GM12878 (cell line): Measurements from ENCODE around the gene TET1. TPM values are rescaled to one million over a fixed set of nuclear protein-coding genes. Genes with fewer than 3 reads are reported as not detected.

Experiments used
- ATAC-seq: fragments of 200-7000 bp; cut with Tn5 transposase; 3 replicates; pipeline ENCODE4 v1.9.1; 2020; ENCODE audit warnings: mild to moderate bottlenecking, moderate library complexity
- BruUV-seq: library from RNA; stranded (reverse); fragments of 400-500 nt; replicated peaks from 2 replicates; lab custom pipeline; 2021; lab: Mats Ljungman, UMichigan
- CTCF ChIA-PET: fragments of 300-600 bp; sonication (Branson Sonifier 250); formaldehyde crosslinking; extraction: SDS; loops from one replicate; lab custom pipeline; 2021; ENCODE audit warnings: inconsistent platforms; lab: Yijun Ruan, JAX
- POLR2A ChIA-PET: fragments of 350-600 bp; formaldehyde crosslinking; extraction: SDS; loops from one replicate; lab custom pipeline; 2021; ENCODE audit warnings: inconsistent platforms; lab: Charles Lee
- RAD21 ChIA-PET: fragments of 300-600 bp; sonication (Branson Sonifier 250); formaldehyde crosslinking; loops from one replicate; lab custom pipeline; 2023; ENCODE audit warnings: antibody characterized with exemption; ENCODE audit not compliant: unreplicated experiment; lab: Charles Lee
- SMC1A ChIA-PET: fragments of 300-600 bp; sonication (Branson Sonifier 250); formaldehyde crosslinking; loops from one replicate; lab custom pipeline; 2023; ENCODE audit not compliant: unreplicated experiment, uncharacterized antibody; lab: Charles Lee
- DNase-seq: peaks from one replicate; pipeline ENCODE4 v3.0.0-alpha.2; 2011; ENCODE audit warnings: low read depth, low spot score
- FAIRE-seq: peaks from 3 replicates; lab custom pipeline; 2011; peaks lifted over from hg19 to GRCh38; lab: Jason Lieb, UNC
- H2AFZ ChIP-seq: 2 replicates; pipeline ENCODE4 v1.6.0; 2011; ENCODE audit warnings: low read depth, low read length, control low read depth; ENCODE audit not compliant: control insufficient read depth
- H3K27ac ChIP-seq: 2 replicates; pipeline ENCODE4 v1.5.1; 2011; ENCODE audit warnings: control low read depth; ENCODE audit not compliant: control insufficient read depth, insufficient read depth
- H3K27me3 ChIP-seq, 2 experiments: replicated peaks in 1 of 2; 2 replicates each; pipeline versions ENCODE4 v1.6.0 to v1.6.1; 2011; ENCODE audit warnings: low read length in 1 of 2; ENCODE audit not compliant: control insufficient read depth in 2 of 2, insufficient read depth in 2 of 2
- H3K36me3 ChIP-seq, 2 experiments: 2 replicates each; pipeline ENCODE4 v1.5.1; 2011; ENCODE audit warnings: low read length in 1 of 2; ENCODE audit not compliant: control insufficient read depth in 2 of 2, insufficient read depth in 2 of 2
- H3K4me1 ChIP-seq: 2 replicates; pipeline ENCODE4 v1.6.1; 2011; ENCODE audit warnings: mild to moderate bottlenecking, low read length, moderate library complexity, mixed read lengths; ENCODE audit not compliant: control insufficient read depth, insufficient read depth
- H3K4me2 ChIP-seq: 2 replicates; pipeline ENCODE4 v1.6.0; 2011; ENCODE audit warnings: control low read depth; ENCODE audit not compliant: control insufficient read depth, insufficient read depth
- H3K4me3 ChIP-seq: fragments of 200-600 bp; sonication (generic); 2 replicates; pipeline ENCODE4 v1.5.1; 2016
- H3K79me2 ChIP-seq: 2 replicates; pipeline ENCODE4 v1.6.0; 2011; ENCODE audit warnings: low read length; ENCODE audit not compliant: control insufficient read depth, insufficient read depth
- H3K9ac ChIP-seq: 2 replicates; pipeline ENCODE4 v1.8.0; 2011; ENCODE audit warnings: low read length, control low read depth, mixed read lengths; ENCODE audit not compliant: control insufficient read depth, insufficient read depth
- H3K9me3 ChIP-seq: replicated peaks from 3 replicates; pipeline ENCODE4 v1.5.1; 2011; ENCODE audit warnings: mild to moderate bottlenecking, low read length; ENCODE audit not compliant: control insufficient read depth, insufficient read depth
- H4K20me1 ChIP-seq: 2 replicates; pipeline ENCODE4 v1.6.0; 2011; ENCODE audit not compliant: control insufficient read depth, insufficient read depth
- BMI1 ChIP-seq: fragments of 450-650 bp; IDR thresholded peaks from 2 replicates; pipeline ENCODE4 v1.6.1; 2016; ENCODE audit warnings: mild to moderate bottlenecking, moderate library complexity, borderline replicate concordance
- CBX5 ChIP-seq: sonication (generic); IDR thresholded peaks from 2 replicates; pipeline ENCODE4 v1.6.1; 2016; ENCODE audit warnings: low read depth, moderate library complexity, mild to moderate bottlenecking, inconsistent platforms
- GATAD2B ChIP-seq: fragments of 450-650 bp; conservative IDR thresholded peaks from 2 replicates; pipeline ENCODE4 v1.6.1; 2017; ENCODE audit warnings: low read depth, mild to moderate bottlenecking, moderate library complexity
- IKZF2 ChIP-seq, 2 experiments: fragments of 450-650 bp; IDR thresholded peaks; 2 replicates each; pipeline ENCODE4 v1.6.1; 2017; ENCODE audit warnings: mild to moderate bottlenecking in 2 of 2, moderate library complexity in 2 of 2
- PAX5 ChIP-seq: IDR thresholded peaks from 2 replicates; pipeline ENCODE4 v1.6.1; 2011; ENCODE audit warnings: low read depth, low read length, borderline replicate concordance
- RCOR1 ChIP-seq: conservative IDR thresholded peaks from 2 replicates; pipeline ENCODE4 v1.6.1; 2012; ENCODE audit warnings: low read depth, low read length, improper control_type of control experiment
- SP1 ChIP-seq: IDR thresholded peaks from one replicate; pipeline ENCODE4 v1.6.1; 2011; ENCODE audit warnings: low read depth, low read length
- SUPT20H ChIP-seq: IDR thresholded peaks from 2 replicates; pipeline ENCODE4 v1.6.1; 2011; ENCODE audit warnings: low read depth, mild to moderate bottlenecking, low read length, moderate library complexity, borderline replicate concordance; ENCODE audit not compliant: control insufficient read depth
- TARDBP ChIP-seq: IDR thresholded peaks from 2 replicates; pipeline ENCODE4 v1.6.1; 2016; ENCODE audit warnings: borderline replicate concordance
- WGBS: methylation state at CpG from one replicate; pipeline ENCODE4 v1.1.6; 2016; ENCODE audit warnings: low lambda C conversion rate; ENCODE audit not compliant: insufficient replicate concordance, insufficient coverage; ENCODE audit errors: missing lambda C conversion rate; 5-methylcytosine and 5-hydroxymethylcytosine counted together
- in situ Hi-C: fragments of 300-500 bp; cut with MboI; formaldehyde crosslinking; loops from 9 replicates; pipeline ENCODE4 v1.14.3; 2018; ENCODE audit warnings: mixed read lengths
- intact Hi-C: fragments of 100-400 bp; cut with micrococcal nuclease; formaldehyde crosslinking; loops from one replicate; pipeline ENCODE4 v1.14.2; 2022; ENCODE audit not compliant: unreplicated experiment
- polyA plus RNA-seq, 11 experiments: library from polyadenylated mRNA; depleted of rRNA in 4 of 11; unstranded in 6 of 11; stranded (reverse) in 5 of 11; fragments of >200 nt; fragmentation: Nextera tagmentation in 4 of 11; fragmentation: Illumina TruSeq in 1 of 11; extraction: Ambion mirVana in 4 of 11; extraction: Trizol in 1 of 11; gene quantifications; 1 replicate in 1 of 11; 2 replicates in 10 of 11; pipeline versions ENCODE4 v1.2.1 to v1.2.3, GENCODE V29; 2011 to 2016; ENCODE audit warnings: inconsistent platforms in 2 of 11, missing spikeins in 2 of 11, low read depth in 1 of 11
- total RNA-seq, 4 experiments: library from RNA; depleted of rRNA in 3 of 4; stranded (reverse); fragments of >200 nt in 3 of 4; fragmentation: Illumina TruSeq in 1 of 4; extraction: Trizol in 1 of 4; gene quantifications; 2 replicates each; pipeline versions ENCODE4 v1.2.1 to v1.2.3, GENCODE V29; 2013 to 2021
- TF ChIP-seq, protein P1 (sequence below): fragments of 450-650 bp; IDR thresholded peaks from 2 replicates; pipeline ENCODE4 v1.6.1; 2017; ENCODE audit warnings: mild to moderate bottlenecking, moderate library complexity
- TF ChIP-seq, protein P2 (sequence below): fragments of 150-350 bp; IDR thresholded peaks from 2 replicates; pipeline ENCODE4 v1.6.1; 2016; ENCODE audit warnings: low read depth, low read length
- TF ChIP-seq, protein P3 (sequence below): fragments of 450-650 bp; IDR thresholded peaks from 2 replicates; pipeline ENCODE4 v1.6.1; 2016; ENCODE audit warnings: mild to moderate bottlenecking

The TET1 gene
- total and polyA plus RNA-seq, 10 of the 15 experiments (the other 5 are each of a cell fraction or from before 2014, with no cell fraction given), result 0.22 to 1.4 (median 0.60) TPM

- ChIA-PET RAD21 (no interaction called here), CTCF (no interaction called here)
- TF ChIP-seq, protein P1, sequence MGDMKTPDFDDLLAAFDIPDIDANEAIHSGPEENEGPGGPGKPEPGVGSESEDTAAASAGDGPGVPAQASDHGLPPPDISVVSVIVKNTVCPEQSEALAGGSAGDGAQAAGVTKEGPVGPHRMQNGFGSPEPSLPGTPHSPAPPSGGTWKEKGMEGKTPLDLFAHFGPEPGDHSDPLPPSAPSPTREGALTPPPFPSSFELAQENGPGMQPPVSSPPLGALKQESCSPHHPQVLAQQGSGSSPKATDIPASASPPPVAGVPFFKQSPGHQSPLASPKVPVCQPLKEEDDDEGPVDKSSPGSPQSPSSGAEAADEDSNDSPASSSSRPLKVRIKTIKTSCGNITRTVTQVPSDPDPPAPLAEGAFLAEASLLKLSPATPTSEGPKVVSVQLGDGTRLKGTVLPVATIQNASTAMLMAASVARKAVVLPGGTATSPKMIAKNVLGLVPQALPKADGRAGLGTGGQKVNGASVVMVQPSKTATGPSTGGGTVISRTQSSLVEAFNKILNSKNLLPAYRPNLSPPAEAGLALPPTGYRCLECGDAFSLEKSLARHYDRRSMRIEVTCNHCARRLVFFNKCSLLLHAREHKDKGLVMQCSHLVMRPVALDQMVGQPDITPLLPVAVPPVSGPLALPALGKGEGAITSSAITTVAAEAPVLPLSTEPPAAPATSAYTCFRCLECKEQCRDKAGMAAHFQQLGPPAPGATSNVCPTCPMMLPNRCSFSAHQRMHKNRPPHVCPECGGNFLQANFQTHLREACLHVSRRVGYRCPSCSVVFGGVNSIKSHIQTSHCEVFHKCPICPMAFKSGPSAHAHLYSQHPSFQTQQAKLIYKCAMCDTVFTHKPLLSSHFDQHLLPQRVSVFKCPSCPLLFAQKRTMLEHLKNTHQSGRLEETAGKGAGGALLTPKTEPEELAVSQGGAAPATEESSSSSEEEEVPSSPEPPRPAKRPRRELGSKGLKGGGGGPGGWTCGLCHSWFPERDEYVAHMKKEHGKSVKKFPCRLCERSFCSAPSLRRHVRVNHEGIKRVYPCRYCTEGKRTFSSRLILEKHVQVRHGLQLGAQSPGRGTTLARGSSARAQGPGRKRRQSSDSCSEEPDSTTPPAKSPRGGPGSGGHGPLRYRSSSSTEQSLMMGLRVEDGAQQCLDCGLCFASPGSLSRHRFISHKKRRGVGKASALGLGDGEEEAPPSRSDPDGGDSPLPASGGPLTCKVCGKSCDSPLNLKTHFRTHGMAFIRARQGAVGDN, result no peak
- TF ChIP-seq IKZF2 (IDR thresholded peaks at IDR 0.05), result no peak
- TF ChIP-seq RCOR1, result no peak
- no peak for TF ChIP-seq BMI1
- TF ChIP-seq SUPT20H, result no peak
- no peak for TF ChIP-seq TARDBP
- no peak for TF ChIP-seq SP1
- no peak for TF ChIP-seq PAX5
- TF ChIP-seq, protein P2, sequence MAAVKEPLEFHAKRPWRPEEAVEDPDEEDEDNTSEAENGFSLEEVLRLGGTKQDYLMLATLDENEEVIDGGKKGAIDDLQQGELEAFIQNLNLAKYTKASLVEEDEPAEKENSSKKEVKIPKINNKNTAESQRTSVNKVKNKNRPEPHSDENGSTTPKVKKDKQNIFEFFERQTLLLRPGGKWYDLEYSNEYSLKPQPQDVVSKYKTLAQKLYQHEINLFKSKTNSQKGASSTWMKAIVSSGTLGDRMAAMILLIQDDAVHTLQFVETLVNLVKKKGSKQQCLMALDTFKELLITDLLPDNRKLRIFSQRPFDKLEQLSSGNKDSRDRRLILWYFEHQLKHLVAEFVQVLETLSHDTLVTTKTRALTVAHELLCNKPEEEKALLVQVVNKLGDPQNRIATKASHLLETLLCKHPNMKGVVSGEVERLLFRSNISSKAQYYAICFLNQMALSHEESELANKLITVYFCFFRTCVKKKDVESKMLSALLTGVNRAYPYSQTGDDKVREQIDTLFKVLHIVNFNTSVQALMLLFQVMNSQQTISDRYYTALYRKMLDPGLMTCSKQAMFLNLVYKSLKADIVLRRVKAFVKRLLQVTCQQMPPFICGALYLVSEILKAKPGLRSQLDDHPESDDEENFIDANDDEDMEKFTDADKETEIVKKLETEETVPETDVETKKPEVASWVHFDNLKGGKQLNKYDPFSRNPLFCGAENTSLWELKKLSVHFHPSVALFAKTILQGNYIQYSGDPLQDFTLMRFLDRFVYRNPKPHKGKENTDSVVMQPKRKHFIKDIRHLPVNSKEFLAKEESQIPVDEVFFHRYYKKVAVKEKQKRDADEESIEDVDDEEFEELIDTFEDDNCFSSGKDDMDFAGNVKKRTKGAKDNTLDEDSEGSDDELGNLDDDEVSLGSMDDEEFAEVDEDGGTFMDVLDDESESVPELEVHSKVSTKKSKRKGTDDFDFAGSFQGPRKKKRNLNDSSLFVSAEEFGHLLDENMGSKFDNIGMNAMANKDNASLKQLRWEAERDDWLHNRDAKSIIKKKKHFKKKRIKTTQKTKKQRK, result no peak
- TF ChIP-seq GATAD2B, result no peak
- TF ChIP-seq CBX5, result no peak
- TF ChIP-seq, protein P3, sequence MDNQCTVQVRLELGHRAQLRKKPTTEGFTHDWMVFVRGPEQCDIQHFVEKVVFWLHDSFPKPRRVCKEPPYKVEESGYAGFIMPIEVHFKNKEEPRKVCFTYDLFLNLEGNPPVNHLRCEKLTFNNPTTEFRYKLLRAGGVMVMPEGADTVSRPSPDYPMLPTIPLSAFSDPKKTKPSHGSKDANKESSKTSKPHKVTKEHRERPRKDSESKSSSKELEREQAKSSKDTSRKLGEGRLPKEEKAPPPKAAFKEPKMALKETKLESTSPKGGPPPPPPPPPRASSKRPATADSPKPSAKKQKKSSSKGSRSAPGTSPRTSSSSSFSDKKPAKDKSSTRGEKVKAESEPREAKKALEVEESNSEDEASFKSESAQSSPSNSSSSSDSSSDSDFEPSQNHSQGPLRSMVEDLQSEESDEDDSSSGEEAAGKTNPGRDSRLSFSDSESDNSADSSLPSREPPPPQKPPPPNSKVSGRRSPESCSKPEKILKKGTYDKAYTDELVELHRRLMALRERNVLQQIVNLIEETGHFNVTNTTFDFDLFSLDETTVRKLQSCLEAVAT, result no peak
These were observed 16.0 kb downstream of the TET1 start for GRCh38 chr10:68576118-68576517.

More at GRCh38 chr10:68576118-68576517, 16.0 kb downstream of the TET1 start:
- no peak for FAIRE-seq
- intact Hi-C loops, result no loop called here
- in situ Hi-C loops, result no loop called here
- H3K4me2 ChIP-seq, result no peak overlapping the region
- H4K20me1 ChIP-seq, result no peaks in the 10 kb centered on the region
- ChIA-PET SMC1A (interaction anchor here (0.6 kb wide), 1 partner anchor 230 kb away, joined by 3 read pairs; no protein-coding TSS in a partner anchor), POLR2A (no interaction called here)
- H3K36me3 ChIP-seq, result no peaks in the 10 kb centered on the region
- WGBS, result 52% methylated on average over 5 of the region's 5 CpGs
- no peak overlapping the region for H3K27ac ChIP-seq
- H3K4me3 ChIP-seq, result no peak overlapping the region
- H3K27me3 ChIP-seq, result no peaks in the 10 kb centered on the region
- H2AFZ ChIP-seq, result no peak overlapping the region
- DNase-seq, result no peak
- no peaks in the 10 kb centered on the region for H3K79me2 ChIP-seq
- H3K4me1 ChIP-seq, result no peaks in the 10 kb centered on the region
- no TSS peak for BruUV-seq
- H3K9ac ChIP-seq, result no peak overlapping the region
- no peak; the same call in 2 of the 3 replicates for ATAC-seq
- H3K9me3 ChIP-seq, result no peaks in the 10 kb centered on the region
